GM19025 (cell line): Measurements from ENCODE around the gene AJAP1.

Source experiments
- ATAC-seq: cut with Tn5 transposase; IDR thresholded peaks from one replicate; pipeline ENCODE4 v1.9.1; 2021; ENCODE audit warnings: mild to moderate bottlenecking, low read depth, moderate library complexity; ENCODE audit not compliant: unreplicated experiment

The AJAP1 gene

GRCh38 chr1:4628992-4629391 is 25.4 kb upstream of the AJAP1 start:
- ATAC-seq, result no peak

- ATAC-seq, result no peak
These were observed 23.8 kb upstream of the AJAP1 start for GRCh38 chr1:4630561-4630960.

GRCh38 chr1:4631321-4631720 is 23.1 kb upstream of the AJAP1 start:
- no peak for ATAC-seq

GRCh38 chr1:4633346-4633745 is 21.1 kb upstream of the AJAP1 start:
- no peak for ATAC-seq

- no peak for ATAC-seq
These were observed 20.1 kb upstream of the AJAP1 start for GRCh38 chr1:4634156-4634792.

- no peak for ATAC-seq
These were observed 19.5 kb upstream of the AJAP1 start for GRCh38 chr1:4634793-4635406.

- no peak for ATAC-seq
These were observed 18.2 kb upstream of the AJAP1 start for GRCh38 chr1:4636186-4636585.

GRCh38 chr1:4636644-4637380 is 17.6 kb upstream of the AJAP1 start:
- ATAC-seq, result no peak

- ATAC-seq, result no peak
These were observed 16.6 kb upstream of the AJAP1 start for GRCh38 chr1:4637616-4638344.

GRCh38 chr1:4638345-4638729 is 16.1 kb upstream of the AJAP1 start:
- ATAC-seq, result no peak

GRCh38 chr1:4640931-4641330 is 13.5 kb upstream of the AJAP1 start:
- no peak for ATAC-seq

GRCh38 chr1:4647391-4647790 is 7.0 kb upstream of the AJAP1 start:
- ATAC-seq, result no peak

- no peak for ATAC-seq
These were observed 5.8 kb upstream of the AJAP1 start for GRCh38 chr1:4648657-4649056.

- no peak for ATAC-seq
These were observed 3.9 kb upstream of the AJAP1 start for GRCh38 chr1:4650481-4650880.

- ATAC-seq, result no peak
These were observed 3.4 kb upstream of the AJAP1 start for GRCh38 chr1:4650981-4651380.

- ATAC-seq, result no peak
These were observed 1.6 kb upstream of the AJAP1 start for GRCh38 chr1:4652631-4653327.

- ATAC-seq, result no peak
These were observed 1.1 kb upstream of the AJAP1 start for GRCh38 chr1:4653328-4653660.

- no peak for ATAC-seq
These were observed 610 bp downstream of the AJAP1 start for GRCh38 chr1:4654764-4655673.

- ATAC-seq, result no peak
These were observed 1.5 kb downstream of the AJAP1 start for GRCh38 chr1:4655674-4656532.
